Heart left ventricle (tissue), 13 donors: ENCODE results near the gene RGL3.
"Not testable (repeated sequence)": the region's sequence is repeated elsewhere in the genome, so short reads cannot be mapped to it uniquely, and the experiment has no call there.

Experiments used
- POLR2A ChIP-seq, 2 donors: fragments of 450-650 bp; IDR thresholded peaks; one replicate each; pipeline ENCODE4 v1.6.1; 2017; ENCODE audit warnings: antibody characterized with exemption in 2 of 2, mild to moderate bottlenecking in 2 of 2, moderate library complexity in 2 of 2
- TF ChIP-seq, protein P1 (sequence below), 12 donors: fragments of 200-600 bp; sonication (generic) in 4 of 12; IDR thresholded peaks; one replicate each; pipeline versions ENCODE4 v1.5.0 to v1.8.0; 2018 to 2022; ENCODE audit warnings: antibody characterized with exemption in 12 of 12, mild to moderate bottlenecking in 5 of 12
- donor health status: ischemic (EF 13 %, LVEDD 7.1; RV severe dilation, severe dysfunction).
- donor health status: DM: no; HTN: yes; CAD: no.
- donor health status: DM: no; HTN: no; CAD: no.
- donor health status: ischemic (EF 25% LVEDD 6.9; RV normal size, moderate dysfunction).
- donor health status: ischemic (EF 25% LVEDD 5.7; RV mildly dilated, moderate dysfunction).
- donor health status: ischemic (EF 35%, LVEDD 5.7; RV mildly dilated, moderate dysfunction).
- donor health status: nonischemic (EF 11% LVEDD 7.7; RV severe dilation, severe dysfunction).
- donor health status: DM: yes; HTN: yes; CAD: no.
- donor health status: PGD.
- donor health status: ischemic (EF 29% LVEDD 5.4; RV normal size, mild dysfunction).
- donor health status: nonischemic (EF 23%, LVEDD 6.1; RV moderate dilation, normal function).

DNA sequence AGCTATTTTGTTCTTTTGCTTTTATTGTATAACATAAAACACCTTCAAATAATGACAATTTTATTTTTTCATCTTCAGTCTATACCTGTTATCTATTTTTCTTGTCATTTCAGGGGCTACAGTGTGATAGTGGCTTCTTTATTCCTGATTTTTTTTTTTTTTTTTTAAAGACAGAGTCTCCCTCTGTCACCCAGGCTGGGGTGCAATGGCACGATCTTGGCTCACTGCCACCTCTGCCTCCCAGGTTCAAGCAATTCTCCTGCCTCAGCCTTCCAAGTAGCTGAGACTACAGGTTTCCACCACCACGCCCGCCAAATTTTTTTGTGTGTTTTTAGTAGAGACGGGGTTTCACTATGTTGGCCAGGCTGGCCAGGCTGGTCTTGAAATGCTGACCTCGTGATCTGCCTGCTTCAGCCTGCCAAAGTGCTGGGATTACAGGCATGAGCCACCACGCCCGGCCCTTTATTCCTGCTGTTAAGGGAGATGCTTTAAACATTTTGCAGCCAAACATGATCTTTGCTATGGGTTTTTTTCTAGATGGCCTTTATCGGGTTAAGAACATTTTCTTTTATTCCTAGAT is 49.2 kb upstream of the RGL3 start:
- TF ChIP-seq, protein P1, sequence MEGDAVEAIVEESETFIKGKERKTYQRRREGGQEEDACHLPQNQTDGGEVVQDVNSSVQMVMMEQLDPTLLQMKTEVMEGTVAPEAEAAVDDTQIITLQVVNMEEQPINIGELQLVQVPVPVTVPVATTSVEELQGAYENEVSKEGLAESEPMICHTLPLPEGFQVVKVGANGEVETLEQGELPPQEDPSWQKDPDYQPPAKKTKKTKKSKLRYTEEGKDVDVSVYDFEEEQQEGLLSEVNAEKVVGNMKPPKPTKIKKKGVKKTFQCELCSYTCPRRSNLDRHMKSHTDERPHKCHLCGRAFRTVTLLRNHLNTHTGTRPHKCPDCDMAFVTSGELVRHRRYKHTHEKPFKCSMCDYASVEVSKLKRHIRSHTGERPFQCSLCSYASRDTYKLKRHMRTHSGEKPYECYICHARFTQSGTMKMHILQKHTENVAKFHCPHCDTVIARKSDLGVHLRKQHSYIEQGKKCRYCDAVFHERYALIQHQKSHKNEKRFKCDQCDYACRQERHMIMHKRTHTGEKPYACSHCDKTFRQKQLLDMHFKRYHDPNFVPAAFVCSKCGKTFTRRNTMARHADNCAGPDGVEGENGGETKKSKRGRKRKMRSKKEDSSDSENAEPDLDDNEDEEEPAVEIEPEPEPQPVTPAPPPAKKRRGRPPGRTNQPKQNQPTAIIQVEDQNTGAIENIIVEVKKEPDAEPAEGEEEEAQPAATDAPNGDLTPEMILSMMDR (IDR thresholded peaks at IDR 0.05): not testable (repeated sequence)
- TF ChIP-seq POLR2A (IDR thresholded peaks at IDR 0.05): not testable (repeated sequence)
